GM12878 (cell line): ENCODE measurements around the gene ACTR2. TPM values are rescaled to one million over a fixed set of nuclear protein-coding genes. Genes with fewer than 3 reads are reported as not detected.

ENCODE experiments used
- ATAC-seq: fragments of 200-7000 bp; cut with Tn5 transposase; 3 replicates; pipeline ENCODE4 v1.9.1; 2020; ENCODE audit warnings: mild to moderate bottlenecking, moderate library complexity
- BruUV-seq: library from RNA; stranded (reverse); fragments of 400-500 nt; replicated peaks from 2 replicates; lab custom pipeline; 2021; lab: Mats Ljungman, UMichigan
- CTCF ChIA-PET: fragments of 300-600 bp; sonication (Branson Sonifier 250); formaldehyde crosslinking; extraction: SDS; loops from one replicate; lab custom pipeline; 2021; ENCODE audit warnings: inconsistent platforms; lab: Yijun Ruan, JAX
- POLR2A ChIA-PET: fragments of 350-600 bp; formaldehyde crosslinking; extraction: SDS; loops from one replicate; lab custom pipeline; 2021; ENCODE audit warnings: inconsistent platforms; lab: Charles Lee
- RAD21 ChIA-PET: fragments of 300-600 bp; sonication (Branson Sonifier 250); formaldehyde crosslinking; loops from one replicate; lab custom pipeline; 2023; ENCODE audit warnings: antibody characterized with exemption; ENCODE audit not compliant: unreplicated experiment; lab: Charles Lee
- SMC1A ChIA-PET: fragments of 300-600 bp; sonication (Branson Sonifier 250); formaldehyde crosslinking; loops from one replicate; lab custom pipeline; 2023; ENCODE audit not compliant: unreplicated experiment, uncharacterized antibody; lab: Charles Lee
- DNase-seq: peaks from one replicate; pipeline ENCODE4 v3.0.0-alpha.2; 2011; ENCODE audit warnings: low read depth, low spot score
- FAIRE-seq: peaks from 3 replicates; lab custom pipeline; 2011; peaks lifted over from hg19 to GRCh38; lab: Jason Lieb, UNC
- H2AFZ ChIP-seq: 2 replicates; pipeline ENCODE4 v1.6.0; 2011; ENCODE audit warnings: low read depth, low read length, control low read depth; ENCODE audit not compliant: control insufficient read depth
- H3K27ac ChIP-seq: 2 replicates; pipeline ENCODE4 v1.5.1; 2011; ENCODE audit warnings: control low read depth; ENCODE audit not compliant: control insufficient read depth, insufficient read depth
- H3K27me3 ChIP-seq, 2 experiments: replicated peaks in 1 of 2; 2 replicates each; pipeline versions ENCODE4 v1.6.0 to v1.6.1; 2011; ENCODE audit warnings: low read length in 1 of 2; ENCODE audit not compliant: control insufficient read depth in 2 of 2, insufficient read depth in 2 of 2
- H3K36me3 ChIP-seq, 2 experiments: 2 replicates each; pipeline ENCODE4 v1.5.1; 2011; ENCODE audit warnings: low read length in 1 of 2; ENCODE audit not compliant: control insufficient read depth in 2 of 2, insufficient read depth in 2 of 2
- H3K4me1 ChIP-seq: 2 replicates; pipeline ENCODE4 v1.6.1; 2011; ENCODE audit warnings: mild to moderate bottlenecking, low read length, moderate library complexity, mixed read lengths; ENCODE audit not compliant: control insufficient read depth, insufficient read depth
- H3K4me2 ChIP-seq: 2 replicates; pipeline ENCODE4 v1.6.0; 2011; ENCODE audit warnings: control low read depth; ENCODE audit not compliant: control insufficient read depth, insufficient read depth
- H3K4me3 ChIP-seq: fragments of 200-600 bp; sonication (generic); 2 replicates; pipeline ENCODE4 v1.5.1; 2016
- H3K79me2 ChIP-seq: 2 replicates; pipeline ENCODE4 v1.6.0; 2011; ENCODE audit warnings: low read length; ENCODE audit not compliant: control insufficient read depth, insufficient read depth
- H3K9ac ChIP-seq: 2 replicates; pipeline ENCODE4 v1.8.0; 2011; ENCODE audit warnings: low read length, control low read depth, mixed read lengths; ENCODE audit not compliant: control insufficient read depth, insufficient read depth
- H3K9me3 ChIP-seq: replicated peaks from 3 replicates; pipeline ENCODE4 v1.5.1; 2011; ENCODE audit warnings: mild to moderate bottlenecking, low read length; ENCODE audit not compliant: control insufficient read depth, insufficient read depth
- H4K20me1 ChIP-seq: 2 replicates; pipeline ENCODE4 v1.6.0; 2011; ENCODE audit not compliant: control insufficient read depth, insufficient read depth
- BACH1 ChIP-seq: fragments of 450-650 bp; IDR thresholded peaks from 2 replicates; pipeline ENCODE4 v1.6.1; 2017; ENCODE audit warnings: mild to moderate bottlenecking, borderline replicate concordance
- CHD4 ChIP-seq: fragments of 200-600 bp; sonication (generic); IDR thresholded peaks from 2 replicates; pipeline ENCODE4 v1.6.1; 2016; ENCODE audit warnings: mild to moderate bottlenecking
- EED ChIP-seq: sonication (generic); IDR thresholded peaks from 2 replicates; pipeline ENCODE4 v1.6.1; 2016; ENCODE audit warnings: antibody characterized with exemption, low read depth
- HCFC1 ChIP-seq: fragments of 150-350 bp; IDR thresholded peaks from 2 replicates; pipeline ENCODE4 v1.6.1; 2014; ENCODE audit warnings: low read length
- MYC ChIP-seq: IDR thresholded peaks from 2 replicates; pipeline ENCODE4 v1.6.1; 2011; ENCODE audit warnings: mild to moderate bottlenecking, low read length, moderate library complexity, inconsistent platforms; ENCODE audit not compliant: insufficient read depth, insufficient replicate concordance, insufficient read length, severe bottlenecking
- NFIC ChIP-seq: IDR thresholded peaks from 2 replicates; pipeline ENCODE4 v1.6.1; 2012; ENCODE audit warnings: low read depth, mild to moderate bottlenecking, inconsistent platforms, low read length, moderate library complexity
- RB1 ChIP-seq: fragments of 450-650 bp; formaldehyde crosslinking; IDR thresholded peaks from 2 replicates; pipeline ENCODE4 v1.6.1; 2017; ENCODE audit warnings: mild to moderate bottlenecking, borderline replicate concordance
- RELA ChIP-seq: fragments of 450-650 bp; IDR thresholded peaks from 2 replicates; pipeline ENCODE4 v1.8.0; 2014; ENCODE audit warnings: borderline replicate concordance; ENCODE audit not compliant: partially characterized antibody
- RFX5 ChIP-seq: IDR thresholded peaks from 2 replicates; pipeline ENCODE4 v1.6.1; 2011; ENCODE audit warnings: low read depth, low read length, improper control_type of control experiment
- SIX5 ChIP-seq: IDR thresholded peaks from 2 replicates; pipeline ENCODE4 v1.6.1; 2011; ENCODE audit warnings: mild to moderate bottlenecking, low read depth, low read length, moderate library complexity; ENCODE audit not compliant: severe bottlenecking
- WGBS: methylation state at CpG from one replicate; pipeline ENCODE4 v1.1.6; 2016; ENCODE audit warnings: low lambda C conversion rate; ENCODE audit not compliant: insufficient replicate concordance, insufficient coverage; ENCODE audit errors: missing lambda C conversion rate; 5-methylcytosine and 5-hydroxymethylcytosine counted together
- in situ Hi-C: fragments of 300-500 bp; cut with MboI; formaldehyde crosslinking; loops from 9 replicates; pipeline ENCODE4 v1.14.3; 2018; ENCODE audit warnings: mixed read lengths
- intact Hi-C: fragments of 100-400 bp; cut with micrococcal nuclease; formaldehyde crosslinking; loops from one replicate; pipeline ENCODE4 v1.14.2; 2022; ENCODE audit not compliant: unreplicated experiment
- polyA plus RNA-seq, 11 experiments: library from polyadenylated mRNA; depleted of rRNA in 4 of 11; unstranded in 6 of 11; stranded (reverse) in 5 of 11; fragments of >200 nt; fragmentation: Nextera tagmentation in 4 of 11; fragmentation: Illumina TruSeq in 1 of 11; extraction: Ambion mirVana in 4 of 11; extraction: Trizol in 1 of 11; gene quantifications; 1 replicate in 1 of 11; 2 replicates in 10 of 11; pipeline versions ENCODE4 v1.2.1 to v1.2.3, GENCODE V29; 2011 to 2016; ENCODE audit warnings: inconsistent platforms in 2 of 11, missing spikeins in 2 of 11, low read depth in 1 of 11
- total RNA-seq, 4 experiments: library from RNA; depleted of rRNA in 3 of 4; stranded (reverse); fragments of >200 nt in 3 of 4; fragmentation: Illumina TruSeq in 1 of 4; extraction: Trizol in 1 of 4; gene quantifications; 2 replicates each; pipeline versions ENCODE4 v1.2.1 to v1.2.3, GENCODE V29; 2013 to 2021
- TF ChIP-seq, protein P1 (sequence below): fragments of 450-650 bp; IDR thresholded peaks from 2 replicates; pipeline ENCODE4 v1.6.1; 2017; ENCODE audit warnings: low read depth, mild to moderate bottlenecking, moderate library complexity
- TF ChIP-seq, protein P2 (sequence below): fragments of 450-650 bp; IDR thresholded peaks from 2 replicates; pipeline ENCODE4 v1.6.1; 2017; ENCODE audit warnings: borderline replicate concordance
- TF ChIP-seq, protein P3 (sequence below): fragments of 450-650 bp; IDR thresholded peaks from 2 replicates; pipeline ENCODE4 v1.6.1; 2017; ENCODE audit warnings: antibody characterized with exemption, mild to moderate bottlenecking, moderate library complexity
- TF ChIP-seq, protein P4 (sequence below): fragments of 450-650 bp; formaldehyde crosslinking; IDR thresholded peaks from 2 replicates; pipeline ENCODE4 v1.4.0; 2022; ENCODE audit warnings: mild to moderate bottlenecking, moderate library complexity

ACTR2 gene
- total and polyA plus RNA-seq, 10 of the 15 experiments (the other 5 are each of a cell fraction or from before 2014, with no cell fraction given), result 94.2 to 401 (median 195) TPM

DNA sequence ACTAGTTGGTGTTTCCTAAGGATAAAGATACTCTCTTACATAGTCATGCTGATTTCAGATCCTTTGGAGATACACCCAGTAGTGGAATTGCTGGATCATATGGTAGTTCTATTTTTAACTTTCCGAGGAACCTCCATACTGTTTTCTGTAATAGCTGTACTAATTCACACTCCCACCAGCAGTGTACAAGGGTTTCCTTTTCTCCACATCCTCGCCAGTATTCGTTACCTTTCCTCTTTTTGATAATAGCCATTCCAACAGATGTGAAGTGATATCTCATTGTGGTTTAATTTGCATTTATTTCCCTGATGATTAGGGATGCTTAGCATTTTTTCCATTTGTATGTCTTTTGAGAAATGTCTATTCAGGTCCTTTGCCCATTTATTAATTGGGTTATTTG lies 34.0 kb downstream of the ACTR2 start:
- H3K36me3 ChIP-seq, result peaks cover 5 to 26% of the 10 kb centered on the region in 2 experiments
- no peak overlapping the region for H2AFZ ChIP-seq
- no peak overlapping the region for H3K4me2 ChIP-seq
- no peaks in the 10 kb centered on the region for H3K27me3 ChIP-seq
- POLR2A ChIA-PET, result no interaction called here
- SMC1A ChIA-PET, result no interaction called here
- WGBS, result 99% methylated on average over 3 of the region's 3 CpGs
- CTCF ChIA-PET, result interaction anchor here (0.7 kb wide), 1 partner anchor 173 kb away, joined by 3 read pairs; no protein-coding TSS in a partner anchor
- no peak overlapping the region for H3K9ac ChIP-seq
- intact Hi-C loops (no loop called here), in situ Hi-C loops (no loop called here)
- no peak overlapping the region for H3K27ac ChIP-seq
- RAD21 ChIA-PET, result no interaction called here
- H3K4me1 ChIP-seq, result no peaks in the 10 kb centered on the region
- no peak overlapping the region for H3K4me3 ChIP-seq
- DNase-seq, result no peak
- peaks cover 4% of the 10 kb centered on the region for H3K79me2 ChIP-seq
- no peak for ATAC-seq
- no TSS peak for BruUV-seq
- FAIRE-seq, result no peak
- no peaks in the 10 kb centered on the region for H4K20me1 ChIP-seq
- no peaks in the 10 kb centered on the region for H3K9me3 ChIP-seq
- TF ChIP-seq SIX5 (no peak), NFIC (no peak), RFX5 (no peak), MYC (no peak), RB1 (no peak), HCFC1 (no peak), BACH1 (no peak), CHD4 (no peak), RELA (no peak), EED (no peak)
- TF ChIP-seq, protein P1, sequence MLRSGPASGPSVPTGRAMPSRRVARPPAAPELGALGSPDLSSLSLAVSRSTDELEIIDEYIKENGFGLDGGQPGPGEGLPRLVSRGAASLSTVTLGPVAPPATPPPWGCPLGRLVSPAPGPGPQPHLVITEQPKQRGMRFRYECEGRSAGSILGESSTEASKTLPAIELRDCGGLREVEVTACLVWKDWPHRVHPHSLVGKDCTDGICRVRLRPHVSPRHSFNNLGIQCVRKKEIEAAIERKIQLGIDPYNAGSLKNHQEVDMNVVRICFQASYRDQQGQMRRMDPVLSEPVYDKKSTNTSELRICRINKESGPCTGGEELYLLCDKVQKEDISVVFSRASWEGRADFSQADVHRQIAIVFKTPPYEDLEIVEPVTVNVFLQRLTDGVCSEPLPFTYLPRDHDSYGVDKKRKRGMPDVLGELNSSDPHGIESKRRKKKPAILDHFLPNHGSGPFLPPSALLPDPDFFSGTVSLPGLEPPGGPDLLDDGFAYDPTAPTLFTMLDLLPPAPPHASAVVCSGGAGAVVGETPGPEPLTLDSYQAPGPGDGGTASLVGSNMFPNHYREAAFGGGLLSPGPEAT, result no peak
- TF ChIP-seq, protein P2, sequence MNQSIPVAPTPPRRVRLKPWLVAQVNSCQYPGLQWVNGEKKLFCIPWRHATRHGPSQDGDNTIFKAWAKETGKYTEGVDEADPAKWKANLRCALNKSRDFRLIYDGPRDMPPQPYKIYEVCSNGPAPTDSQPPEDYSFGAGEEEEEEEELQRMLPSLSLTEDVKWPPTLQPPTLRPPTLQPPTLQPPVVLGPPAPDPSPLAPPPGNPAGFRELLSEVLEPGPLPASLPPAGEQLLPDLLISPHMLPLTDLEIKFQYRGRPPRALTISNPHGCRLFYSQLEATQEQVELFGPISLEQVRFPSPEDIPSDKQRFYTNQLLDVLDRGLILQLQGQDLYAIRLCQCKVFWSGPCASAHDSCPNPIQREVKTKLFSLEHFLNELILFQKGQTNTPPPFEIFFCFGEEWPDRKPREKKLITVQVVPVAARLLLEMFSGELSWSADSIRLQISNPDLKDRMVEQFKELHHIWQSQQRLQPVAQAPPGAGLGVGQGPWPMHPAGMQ, result no peak
- TF ChIP-seq, protein P3, sequence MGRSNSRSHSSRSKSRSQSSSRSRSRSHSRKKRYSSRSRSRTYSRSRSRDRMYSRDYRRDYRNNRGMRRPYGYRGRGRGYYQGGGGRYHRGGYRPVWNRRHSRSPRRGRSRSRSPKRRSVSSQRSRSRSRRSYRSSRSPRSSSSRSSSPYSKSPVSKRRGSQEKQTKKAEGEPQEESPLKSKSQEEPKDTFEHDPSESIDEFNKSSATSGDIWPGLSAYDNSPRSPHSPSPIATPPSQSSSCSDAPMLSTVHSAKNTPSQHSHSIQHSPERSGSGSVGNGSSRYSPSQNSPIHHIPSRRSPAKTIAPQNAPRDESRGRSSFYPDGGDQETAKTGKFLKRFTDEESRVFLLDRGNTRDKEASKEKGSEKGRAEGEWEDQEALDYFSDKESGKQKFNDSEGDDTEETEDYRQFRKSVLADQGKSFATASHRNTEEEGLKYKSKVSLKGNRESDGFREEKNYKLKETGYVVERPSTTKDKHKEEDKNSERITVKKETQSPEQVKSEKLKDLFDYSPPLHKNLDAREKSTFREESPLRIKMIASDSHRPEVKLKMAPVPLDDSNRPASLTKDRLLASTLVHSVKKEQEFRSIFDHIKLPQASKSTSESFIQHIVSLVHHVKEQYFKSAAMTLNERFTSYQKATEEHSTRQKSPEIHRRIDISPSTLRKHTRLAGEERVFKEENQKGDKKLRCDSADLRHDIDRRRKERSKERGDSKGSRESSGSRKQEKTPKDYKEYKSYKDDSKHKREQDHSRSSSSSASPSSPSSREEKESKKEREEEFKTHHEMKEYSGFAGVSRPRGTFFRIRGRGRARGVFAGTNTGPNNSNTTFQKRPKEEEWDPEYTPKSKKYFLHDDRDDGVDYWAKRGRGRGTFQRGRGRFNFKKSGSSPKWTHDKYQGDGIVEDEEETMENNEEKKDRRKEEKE, result no peak
- TF ChIP-seq, protein P4, sequence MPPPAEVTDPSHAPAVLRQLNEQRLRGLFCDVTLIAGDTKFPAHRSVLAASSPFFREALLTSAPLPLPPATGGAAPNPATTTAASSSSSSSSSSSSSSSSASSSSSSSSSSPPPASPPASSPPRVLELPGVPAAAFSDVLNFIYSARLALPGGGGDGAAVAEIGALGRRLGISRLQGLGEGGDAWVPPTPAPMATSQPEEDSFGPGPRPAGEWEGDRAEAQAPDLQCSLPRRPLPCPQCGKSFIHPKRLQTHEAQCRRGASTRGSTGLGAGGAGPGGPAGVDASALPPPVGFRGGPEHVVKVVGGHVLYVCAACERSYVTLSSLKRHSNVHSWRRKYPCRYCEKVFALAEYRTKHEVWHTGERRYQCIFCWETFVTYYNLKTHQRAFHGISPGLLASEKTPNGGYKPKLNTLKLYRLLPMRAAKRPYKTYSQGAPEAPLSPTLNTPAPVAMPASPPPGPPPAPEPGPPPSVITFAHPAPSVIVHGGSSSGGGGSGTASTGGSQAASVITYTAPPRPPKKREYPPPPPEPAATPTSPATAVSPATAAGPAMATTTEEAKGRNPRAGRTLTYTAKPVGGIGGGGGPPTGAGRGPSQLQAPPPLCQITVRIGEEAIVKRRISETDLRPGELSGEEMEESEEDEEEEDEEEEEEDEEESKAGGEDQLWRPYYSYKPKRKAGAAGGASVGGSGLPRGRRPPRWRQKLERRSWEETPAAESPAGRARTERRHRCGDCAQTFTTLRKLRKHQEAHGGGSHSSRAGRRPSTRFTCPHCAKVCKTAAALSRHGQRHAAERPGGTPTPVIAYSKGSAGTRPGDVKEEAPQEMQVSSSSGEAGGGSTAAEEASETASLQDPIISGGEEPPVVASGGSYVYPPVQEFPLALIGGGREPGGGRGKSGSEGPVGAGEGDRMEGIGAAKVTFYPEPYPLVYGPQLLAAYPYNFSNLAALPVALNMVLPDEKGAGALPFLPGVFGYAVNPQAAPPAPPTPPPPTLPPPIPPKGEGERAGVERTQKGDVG (CRISPR knock-in tag), result no peak
